OCI-LY7 (cell line): ENCODE measurements around the gene FGF1. TPM values are rescaled to one million over a fixed set of nuclear protein-coding genes. Genes with fewer than 3 reads are reported as not detected.

Experiments used
- BruUV-seq: library from RNA; stranded (reverse); fragments of 400-500 nt; replicated peaks from 2 replicates; lab custom pipeline; 2021; lab: Mats Ljungman, UMichigan
- CTCF ChIA-PET: fragments of 300-600 bp; sonication (Branson Sonifier 250); formaldehyde crosslinking; loops from one replicate; lab custom pipeline; 2022; ENCODE audit warnings: antibody characterized with exemption; ENCODE audit not compliant: unreplicated experiment; lab: Charles Lee
- POLR2A ChIA-PET: fragments of 300-600 bp; sonication (Branson Sonifier 250); formaldehyde crosslinking; loops from one replicate; lab custom pipeline; 2022; ENCODE audit warnings: antibody characterized with exemption; lab: Charles Lee
- DNase-seq: peaks from one replicate; pipeline ENCODE4 v3.0.0-alpha.2; 2015; ENCODE audit warnings: low spot score
- H2AFZ ChIP-seq: fragments of 200-600 bp; sonication (generic), shearing (Covaris generic); 2 replicates; pipeline ENCODE4 v1.6.1; 2014; ENCODE audit warnings: mild to moderate bottlenecking, antibody characterized with exemption, low read length, moderate library complexity
- H3K27ac ChIP-seq: fragments of 200-600 bp; sonication (generic); 2 replicates; pipeline ENCODE4 v1.5.1; 2014; ENCODE audit warnings: mixed run types, low read depth, mild to moderate bottlenecking, moderate library complexity, low read length, inconsistent platforms; ENCODE audit not compliant: poor library complexity, severe bottlenecking
- H3K36me3 ChIP-seq: fragments of 200-600 bp; sonication (generic); 2 replicates; pipeline ENCODE4 v1.6.1; 2014; ENCODE audit warnings: mild to moderate bottlenecking, antibody characterized with exemption, low read length, moderate library complexity, mixed read lengths; ENCODE audit not compliant: insufficient read depth
- H3K4me1 ChIP-seq: fragments of 200-600 bp; sonication (generic); 2 replicates; pipeline ENCODE4 v1.5.1; 2014; ENCODE audit warnings: mild to moderate bottlenecking, low read length; ENCODE audit not compliant: insufficient read depth, poor library complexity, severe bottlenecking
- H3K4me2 ChIP-seq: fragments of 200-600 bp; sonication (generic); 2 replicates; pipeline ENCODE4 v1.6.1; 2014; ENCODE audit warnings: mild to moderate bottlenecking, low read length
- H3K4me3 ChIP-seq: fragments of 200-600 bp; sonication (generic); 2 replicates; pipeline ENCODE4 v1.5.1; 2014; ENCODE audit warnings: mild to moderate bottlenecking, low read depth, low read length; ENCODE audit not compliant: poor library complexity, severe bottlenecking
- H3K79me2 ChIP-seq: fragments of 200-600 bp; sonication (generic); 2 replicates; pipeline ENCODE4 v1.6.1; 2016; ENCODE audit warnings: low read depth, mild to moderate bottlenecking, low read length, moderate library complexity, mixed read lengths; ENCODE audit not compliant: insufficient read depth
- H3K9me2 ChIP-seq: fragments of 200-600 bp; sonication (generic); 2 replicates; pipeline ENCODE4 v1.6.1; 2016; ENCODE audit warnings: mild to moderate bottlenecking, low read length, mixed read lengths; ENCODE audit not compliant: insufficient read depth
- H3K9me3 ChIP-seq: fragments of 200-600 bp; sonication (generic); 2 replicates; pipeline ENCODE4 v1.6.1; 2014; ENCODE audit warnings: mild to moderate bottlenecking, mixed run types, low read length, mixed read lengths
- H4K20me1 ChIP-seq: fragments of 200-600 bp; sonication (generic); 2 replicates; pipeline ENCODE4 v1.6.1; 2014; ENCODE audit warnings: mild to moderate bottlenecking, antibody characterized with exemption, low read length, moderate library complexity, mixed read lengths; ENCODE audit not compliant: insufficient read depth
- EZH2phosphoT487 ChIP-seq: fragments of 200-600 bp; sonication (generic); IDR thresholded peaks from 2 replicates; pipeline ENCODE4 v1.6.1; 2018; ENCODE audit warnings: low read depth, borderline replicate concordance, mild to moderate bottlenecking, mixed run types, antibody characterized with exemption, low read length, moderate library complexity, mixed read lengths
- intact Hi-C: fragments of 100-400 bp; cut with micrococcal nuclease; formaldehyde crosslinking; loops from one replicate; pipeline ENCODE4 v1.10.0; 2022; ENCODE audit not compliant: unreplicated experiment
- total RNA-seq, 2 experiments: library from RNA; depleted of rRNA in 1 of 2; stranded (reverse); fragments of >200 nt in 1 of 2; shearing (Covaris generic) in 1 of 2; gene quantifications; 2 replicates each; pipeline ENCODE4 v1.2.3, GENCODE V29; 2014 to 2022
- TF ChIP-seq, protein P1 (sequence below): fragments of 200-600 bp; sonication (generic); conservative IDR thresholded peaks from 2 replicates; pipeline ENCODE4 v1.5.1; 2014; ENCODE audit warnings: mild to moderate bottlenecking, antibody characterized with exemption, low read length, moderate library complexity, mixed read lengths

FGF1 gene
- total RNA-seq, 2 experiments from 2014 or later: not detected

DNA sequence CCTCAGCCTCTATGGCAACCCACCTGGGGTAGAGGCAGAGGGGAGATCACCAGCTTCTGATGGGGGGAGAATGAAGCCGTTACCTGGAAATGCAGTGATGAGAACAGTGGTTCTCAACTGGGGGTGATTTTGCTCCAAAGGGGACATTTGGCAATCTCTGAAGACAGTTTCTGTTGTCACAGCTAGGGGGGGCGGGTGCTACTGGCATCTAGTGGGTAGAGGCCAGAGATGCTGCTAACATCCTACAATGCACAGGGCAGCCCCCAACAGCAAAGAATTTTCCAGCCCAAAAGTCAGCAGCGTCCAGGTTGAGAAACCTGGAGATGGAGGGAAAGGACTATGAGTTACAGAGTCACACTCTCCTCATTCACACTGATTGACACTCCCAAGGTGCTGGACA is 84.5 kb downstream of the FGF1 start:
- Histone ChIP-seq H3K9me3 (no peaks in the 10 kb centered on the region), H3K4me1 (no peaks in the 10 kb centered on the region), H3K4me3 (no peak overlapping the region), H3K79me2 (no peaks in the 10 kb centered on the region), H4K20me1 (no peaks in the 10 kb centered on the region), H2AFZ (no peak overlapping the region), H3K36me3 (no peaks in the 10 kb centered on the region), H3K4me2 (no peak overlapping the region), H3K9me2 (no peaks in the 10 kb centered on the region), H3K27ac (no peak overlapping the region)
- intact Hi-C loops: no loop called here
- ChIA-PET CTCF (no interaction called here), POLR2A (no interaction called here)
- DNase-seq: no peak
- BruUV-seq: no TSS peak
- TF ChIP-seq, protein P1, sequence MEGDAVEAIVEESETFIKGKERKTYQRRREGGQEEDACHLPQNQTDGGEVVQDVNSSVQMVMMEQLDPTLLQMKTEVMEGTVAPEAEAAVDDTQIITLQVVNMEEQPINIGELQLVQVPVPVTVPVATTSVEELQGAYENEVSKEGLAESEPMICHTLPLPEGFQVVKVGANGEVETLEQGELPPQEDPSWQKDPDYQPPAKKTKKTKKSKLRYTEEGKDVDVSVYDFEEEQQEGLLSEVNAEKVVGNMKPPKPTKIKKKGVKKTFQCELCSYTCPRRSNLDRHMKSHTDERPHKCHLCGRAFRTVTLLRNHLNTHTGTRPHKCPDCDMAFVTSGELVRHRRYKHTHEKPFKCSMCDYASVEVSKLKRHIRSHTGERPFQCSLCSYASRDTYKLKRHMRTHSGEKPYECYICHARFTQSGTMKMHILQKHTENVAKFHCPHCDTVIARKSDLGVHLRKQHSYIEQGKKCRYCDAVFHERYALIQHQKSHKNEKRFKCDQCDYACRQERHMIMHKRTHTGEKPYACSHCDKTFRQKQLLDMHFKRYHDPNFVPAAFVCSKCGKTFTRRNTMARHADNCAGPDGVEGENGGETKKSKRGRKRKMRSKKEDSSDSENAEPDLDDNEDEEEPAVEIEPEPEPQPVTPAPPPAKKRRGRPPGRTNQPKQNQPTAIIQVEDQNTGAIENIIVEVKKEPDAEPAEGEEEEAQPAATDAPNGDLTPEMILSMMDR: peak; percentile 49
- TF ChIP-seq EZH2phosphoT487: no peak

DNA sequence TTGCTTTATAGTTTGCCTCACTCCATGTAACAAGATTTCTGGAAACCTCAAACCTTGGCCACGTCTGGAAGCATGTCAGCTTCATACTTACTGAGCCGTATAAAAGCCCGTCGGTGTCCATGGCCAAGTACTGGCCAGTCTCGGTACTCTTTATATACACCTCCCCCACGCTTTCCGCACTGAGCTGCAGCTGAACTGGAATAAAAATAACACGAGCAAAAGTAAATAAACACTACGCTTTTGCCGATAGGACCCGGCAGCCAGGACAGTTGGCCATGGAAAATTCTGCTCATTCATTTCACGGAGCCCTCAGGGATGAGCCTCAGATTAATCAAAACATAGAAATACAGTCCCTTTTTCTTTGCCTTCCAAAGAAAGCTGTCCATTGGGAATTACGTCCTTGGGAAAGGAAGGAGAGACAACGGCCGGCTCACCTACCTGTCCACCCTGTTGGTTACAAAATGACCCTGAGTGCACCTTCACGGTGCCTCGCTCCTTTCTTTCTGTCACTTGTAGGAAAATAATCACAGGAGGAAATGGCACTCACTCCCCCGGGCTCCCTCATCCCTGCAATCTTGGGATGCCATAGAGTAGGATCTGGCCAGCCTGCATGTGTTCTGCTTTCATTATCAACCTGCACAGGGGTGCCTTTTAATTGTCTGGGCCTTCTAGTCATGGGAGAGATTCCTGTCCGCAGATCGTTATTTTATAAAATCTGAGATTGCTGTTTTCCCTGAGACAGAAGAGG is 85.1 kb downstream of the FGF1 start:
- no TSS peak for BruUV-seq
- Histone ChIP-seq H3K9me2 (no peaks in the 10 kb centered on the region), H4K20me1 (no peaks in the 10 kb centered on the region), H3K4me2 (no peak overlapping the region), H3K79me2 (no peaks in the 10 kb centered on the region), H3K27ac (no peak overlapping the region), H3K36me3 (no peaks in the 10 kb centered on the region), H3K9me3 (no peaks in the 10 kb centered on the region), H2AFZ (no peak overlapping the region), H3K4me3 (no peak overlapping the region), H3K4me1 (no peaks in the 10 kb centered on the region)
- ChIA-PET POLR2A (no interaction called here), CTCF (no interaction called here)
- intact Hi-C loops: no loop called here
- no peak for TF ChIP-seq EZH2phosphoT487
- TF ChIP-seq, protein P1: no peak
- no peak for DNase-seq

DNA sequence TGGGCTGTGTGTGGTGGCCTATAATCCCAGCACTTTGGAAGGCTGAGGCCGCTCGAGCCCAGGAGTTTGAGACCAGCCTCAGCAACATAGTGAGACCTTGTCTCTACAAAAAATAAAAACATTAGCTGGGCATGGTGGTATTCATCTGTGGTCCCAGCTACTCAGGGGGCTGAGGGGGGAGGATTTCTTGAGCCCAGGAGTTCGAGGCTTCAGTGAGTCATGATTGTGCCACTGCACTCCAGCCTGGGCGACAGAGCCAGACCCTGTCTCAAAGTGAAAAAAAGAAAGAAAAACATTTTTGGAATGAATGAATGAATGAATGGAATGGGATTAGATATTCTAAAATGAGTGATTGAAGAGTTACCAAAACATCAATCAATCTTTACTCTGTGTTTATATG is 85.8 kb downstream of the FGF1 start:
- TF ChIP-seq EZH2phosphoT487: no peak
- TF ChIP-seq, protein P1: no peak
- ChIA-PET CTCF (no interaction called here), POLR2A (no interaction called here)
- no peaks in the 10 kb centered on the region for H3K4me1 ChIP-seq
- H2AFZ ChIP-seq: no peak overlapping the region
- BruUV-seq: no TSS peak
- intact Hi-C loops: no loop called here
- no peaks in the 10 kb centered on the region for H3K36me3 ChIP-seq
- no peaks in the 10 kb centered on the region for H3K79me2 ChIP-seq
- no peaks in the 10 kb centered on the region for H3K9me3 ChIP-seq
- H3K27ac ChIP-seq: no peak overlapping the region
- DNase-seq: no peak
- no peak overlapping the region for H3K4me2 ChIP-seq
- H3K4me3 ChIP-seq: no peak overlapping the region
- no peaks in the 10 kb centered on the region for H3K9me2 ChIP-seq
- no peaks in the 10 kb centered on the region for H4K20me1 ChIP-seq
